ENCODE data around the gene TP73.
"Not testable (repeated sequence)": the region's sequence is repeated elsewhere in the genome, so short reads cannot be mapped to it uniquely, and the experiment has no call there.

Gene TP73

GRCh38 chr1:3724416-3725030 lies 72.2 kb downstream of the TP73 start:
- in situ Hi-C loops (cut with MboI; ENCODE audit: low sequenced_read_pairs) = not testable (repeated sequence)

DNA sequence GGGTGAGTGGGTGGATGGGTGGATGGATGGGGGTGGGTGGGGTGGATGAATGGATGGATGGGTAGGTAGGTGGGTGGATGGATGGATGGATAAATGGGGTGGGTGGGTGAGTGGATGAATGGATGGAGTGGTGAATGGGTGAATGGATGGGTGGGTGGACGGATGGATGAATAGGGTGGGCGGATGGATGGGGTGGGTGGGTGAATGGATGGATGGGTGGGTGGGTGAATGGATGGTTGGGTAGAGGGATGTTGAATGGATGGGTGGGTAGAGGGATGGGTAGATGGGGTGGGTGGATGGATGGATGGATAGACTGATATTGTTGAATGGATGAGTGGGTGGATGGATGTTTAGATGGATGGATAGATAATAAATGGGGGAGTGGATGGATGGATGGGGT lies 73.0 kb downstream of the TP73 start:
- in situ Hi-C loops (cut with MboI; ENCODE audit: low sequenced_read_pairs) = no loop called here

DNA sequence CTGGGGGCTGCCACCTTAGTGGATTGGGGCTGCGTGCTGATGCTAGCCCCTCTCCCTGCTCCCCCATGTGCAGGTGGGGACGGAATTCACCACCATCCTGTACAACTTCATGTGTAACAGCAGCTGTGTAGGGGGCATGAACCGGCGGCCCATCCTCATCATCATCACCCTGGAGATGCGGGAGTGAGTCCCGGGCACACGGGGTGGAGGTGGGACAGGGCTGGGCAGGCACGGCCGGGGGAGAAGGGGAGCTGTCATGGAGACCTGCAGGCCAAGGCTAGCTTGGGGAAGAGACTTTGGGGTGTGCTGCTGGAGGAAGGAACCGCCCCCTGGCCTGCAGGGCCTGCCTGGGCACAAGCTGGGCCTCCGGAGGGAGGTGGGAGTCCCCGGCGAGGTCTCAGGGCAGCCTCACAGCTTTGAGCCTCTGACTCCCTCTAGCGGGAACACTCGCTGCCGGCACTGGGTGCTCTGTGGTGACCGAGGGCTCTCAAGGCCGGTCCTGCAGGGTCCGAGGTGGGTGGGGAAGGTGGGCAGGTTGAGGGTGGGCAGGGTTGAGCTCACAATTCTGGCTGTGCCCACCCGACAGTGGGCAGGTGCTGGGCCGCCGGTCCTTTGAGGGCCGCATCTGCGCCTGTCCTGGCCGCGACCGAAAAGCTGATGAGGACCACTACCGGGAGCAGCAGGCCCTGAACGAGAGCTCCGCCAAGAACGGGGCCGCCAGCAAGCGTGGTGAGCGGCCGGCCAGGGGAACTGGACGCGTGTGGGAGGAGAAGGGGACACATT lies 74.9 kb downstream of the TP73 start:
- in situ Hi-C loops (cut with MboI; ENCODE audit: low sequenced_read_pairs) = no loop called here

GRCh38 chr1:3727825-3728776 lies 75.8 kb downstream of the TP73 start:
- in situ Hi-C loops (cut with MboI; ENCODE audit: low sequenced_read_pairs) = no loop called here

GRCh38 chr1:3729594-3730542 lies 77.6 kb downstream of the TP73 start:
- in situ Hi-C loops (cut with MboI; ENCODE audit: low sequenced_read_pairs) = no loop called here

DNA sequence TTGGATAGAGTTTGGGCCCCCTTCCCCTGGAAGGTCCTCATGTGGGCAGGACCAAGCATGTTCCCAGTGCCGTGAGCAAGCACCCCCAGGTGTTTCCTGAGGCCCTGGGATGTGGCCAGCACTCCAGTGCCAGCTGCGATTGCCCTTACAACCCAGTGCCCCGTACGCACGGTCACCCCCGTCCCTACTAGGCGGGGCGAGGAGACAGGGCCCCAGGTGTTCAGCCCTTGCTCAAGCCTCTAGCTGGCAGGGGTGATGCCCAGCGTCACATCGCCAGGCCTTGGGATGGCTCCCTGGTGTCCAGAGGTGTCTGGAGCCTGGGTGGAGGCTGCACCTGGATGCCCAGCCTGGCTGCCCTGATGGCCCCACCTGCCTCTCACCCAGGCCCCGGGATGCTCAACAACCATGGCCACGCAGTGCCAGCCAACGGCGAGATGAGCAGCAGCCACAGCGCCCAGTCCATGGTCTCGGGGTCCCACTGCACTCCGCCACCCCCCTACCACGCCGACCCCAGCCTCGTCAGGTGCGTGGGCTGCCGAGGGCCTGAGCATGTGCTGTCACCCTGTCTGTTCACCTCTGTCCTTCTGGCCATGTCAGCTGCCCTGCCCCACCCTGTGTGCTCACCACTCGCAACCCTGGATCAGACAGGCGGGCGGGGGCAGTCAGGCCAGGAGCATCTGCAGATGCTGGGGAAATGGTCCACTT lies 78.4 kb downstream of the TP73 start:
- in situ Hi-C loops (cut with MboI; ENCODE audit: low sequenced_read_pairs) = no loop called here

DNA sequence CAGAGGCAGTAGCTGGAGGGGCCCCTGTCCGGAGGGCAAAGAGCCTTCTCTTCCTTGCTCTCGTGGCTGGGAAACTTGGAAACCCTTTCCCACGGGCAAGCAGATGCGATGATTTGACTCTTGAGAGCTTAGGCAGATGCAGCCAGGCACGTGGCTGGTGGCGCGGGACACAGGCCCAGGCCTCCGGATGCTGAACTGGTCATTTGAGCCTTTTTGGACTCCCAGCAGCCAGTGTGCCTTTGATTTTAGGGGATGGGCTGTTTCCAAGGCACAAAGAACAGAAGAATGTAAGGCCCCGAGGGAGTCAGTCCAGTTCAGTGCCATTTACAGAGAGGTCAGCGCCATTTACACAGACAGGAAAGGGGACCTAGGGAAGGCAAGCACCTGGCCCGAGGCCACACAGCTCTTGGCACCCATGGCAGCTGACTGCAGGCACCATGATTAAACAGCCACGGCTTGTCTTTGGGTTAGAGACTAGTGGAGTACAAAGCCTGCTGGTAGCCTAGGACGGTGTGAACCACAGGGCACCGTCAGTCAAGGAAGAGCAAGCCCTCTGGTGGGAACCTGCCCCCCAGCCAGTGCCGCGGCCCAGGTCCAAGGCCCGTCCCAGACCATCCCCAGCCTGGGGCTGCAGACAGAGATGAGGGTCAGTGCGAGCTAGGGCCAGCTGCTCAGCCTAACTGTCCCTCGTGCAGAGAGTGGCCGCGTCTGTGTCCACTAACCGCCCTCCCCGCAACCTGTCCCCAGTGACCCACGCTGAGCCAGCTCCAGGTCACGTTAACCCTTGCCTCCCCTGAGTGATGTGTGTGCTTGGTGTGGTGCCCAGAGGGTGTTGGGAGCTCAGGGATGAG lies 79.5 kb downstream of the TP73 start:
- in situ Hi-C loops (cut with MboI; ENCODE audit: low sequenced_read_pairs) = no loop called here

GRCh38 chr1:3732434-3733093 lies 80.2 kb downstream of the TP73 start:
- in situ Hi-C loops (cut with MboI; ENCODE audit: low sequenced_read_pairs) = no loop called here

DNA sequence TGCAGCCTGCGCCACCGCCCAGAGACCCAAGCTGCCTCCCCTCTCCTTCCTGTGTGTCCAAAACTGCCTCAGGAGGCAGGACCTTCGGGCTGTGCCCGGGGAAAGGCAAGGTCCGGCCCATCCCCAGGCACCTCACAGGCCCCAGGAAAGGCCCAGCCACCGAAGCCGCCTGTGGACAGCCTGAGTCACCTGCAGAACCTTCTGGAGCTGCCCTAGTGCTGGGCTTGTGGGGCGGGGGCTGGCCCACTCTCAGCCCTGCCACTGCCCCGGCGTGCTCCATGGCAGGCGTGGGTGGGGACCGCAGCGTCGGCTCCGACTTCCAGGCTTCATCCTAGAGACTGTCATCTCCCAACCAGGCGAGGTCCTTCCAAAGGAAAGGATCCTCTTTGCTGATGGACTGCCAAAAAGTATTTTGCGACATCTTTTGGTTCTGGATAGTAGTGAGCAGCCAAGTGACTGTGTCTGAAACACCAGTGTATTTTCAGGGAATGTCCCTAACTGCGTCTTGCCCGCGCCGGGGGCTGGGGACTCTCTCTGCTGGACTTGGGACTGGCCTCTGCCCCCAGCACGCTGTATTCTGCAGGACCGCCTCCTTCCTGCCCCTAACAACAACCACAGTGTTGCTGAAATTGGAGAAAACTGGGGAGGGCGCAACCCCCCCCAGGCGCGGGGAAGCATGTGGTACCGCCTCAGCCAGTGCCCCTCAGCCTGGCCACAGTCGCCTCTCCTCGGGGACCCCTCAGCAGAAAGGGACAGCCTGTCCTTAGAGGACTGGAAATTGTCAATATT lies 81.0 kb downstream of the TP73 start:
- in situ Hi-C loops (cut with MboI; ENCODE audit: low sequenced_read_pairs) = no loop called here

- in situ Hi-C loops (cut with MboI; ENCODE audit: low sequenced_read_pairs) = no loop called here
Observed at GRCh38 chr1:3733883-3734589, 81.7 kb downstream of the TP73 start.

- in situ Hi-C loops (cut with MboI; ENCODE audit: low sequenced_read_pairs) = no loop called here
Observed at GRCh38 chr1:3734602-3735001, 82.3 kb downstream of the TP73 start.

GRCh38 chr1:3735027-3735681 lies 82.8 kb downstream of the TP73 start:
- in situ Hi-C loops (cut with MboI; ENCODE audit: low sequenced_read_pairs) = no loop called here

- in situ Hi-C loops (cut with MboI; ENCODE audit: low sequenced_read_pairs) = no loop called here
Observed at GRCh38 chr1:3735688-3736087, 83.4 kb downstream of the TP73 start.

- in situ Hi-C loops (cut with MboI; ENCODE audit: low sequenced_read_pairs) = no loop called here
Observed at GRCh38 chr1:3736131-3736561, 83.8 kb downstream of the TP73 start.

DNA sequence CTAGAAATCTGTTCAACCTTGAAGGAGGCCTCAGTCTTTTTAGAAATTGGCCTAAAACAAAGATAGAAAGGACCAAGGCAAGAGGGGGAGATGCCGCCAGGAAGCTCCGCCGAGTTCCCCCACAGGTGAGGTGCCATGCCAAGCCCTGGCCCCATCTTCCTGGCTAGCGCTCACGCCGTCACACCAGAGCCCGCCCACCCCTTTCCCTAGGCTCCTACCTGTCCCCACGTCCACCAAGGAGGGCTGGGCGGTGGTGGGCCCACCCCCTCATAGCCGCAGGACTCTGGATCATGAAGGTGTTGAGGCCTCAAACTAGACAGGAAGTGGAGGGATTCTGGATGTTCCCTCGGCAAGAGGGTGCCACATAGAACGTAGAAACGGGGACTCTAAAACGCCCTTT lies 84.4 kb downstream of the TP73 start:
- in situ Hi-C loops (cut with MboI; ENCODE audit: low sequenced_read_pairs) = no loop called here

- in situ Hi-C loops (cut with MboI; ENCODE audit: low sequenced_read_pairs) = no loop called here
Observed at GRCh38 chr1:3738943-3739342, 86.6 kb downstream of the TP73 start.

Data from HL-60/S4 treated with phorbol 12-myristate 13-acetate at 8.2 ng/mL for 4 days and 3 days (cell line).